NB4 (cell line): ENCODE measurements around the gene FAM227B.

ENCODE experiments used
- CTCF ChIP-seq: IDR thresholded peaks from one replicate; pipeline ENCODE4 v1.5.1; 2012; ENCODE audit warnings: low read depth, low read length
- MAX ChIP-seq: IDR thresholded peaks from 2 replicates; pipeline ENCODE4 v1.6.1; 2011; ENCODE audit warnings: low read depth, low read length
- MYC ChIP-seq: IDR thresholded peaks from 2 replicates; pipeline ENCODE4 v1.6.1; 2011; ENCODE audit warnings: low read depth, low read length
- POLR2A ChIP-seq: IDR thresholded peaks from 2 replicates; pipeline ENCODE4 v1.6.1; 2011; ENCODE audit warnings: mild to moderate bottlenecking; ENCODE audit not compliant: insufficient read length; ENCODE audit errors: extremely low read depth

- TF ChIP-seq CTCF (no peak), POLR2A (no peak), MAX (no peak), MYC (no peak)
Measured at GRCh38 chr15:49456166-49456565, 164.5 kb downstream of the FAM227B start.
